ENCODE data around the gene PGS1. TPM values are rescaled to one million over a fixed set of nuclear protein-coding genes. Genes with fewer than 3 reads are reported as not detected.

The PGS1 gene
- total and polyA plus RNA-seq, 2 of the 8 experiments (the other 6 are each of a cell fraction or from before 2014, with no cell fraction given): 46.7 to 60.0 TPM

DNA sequence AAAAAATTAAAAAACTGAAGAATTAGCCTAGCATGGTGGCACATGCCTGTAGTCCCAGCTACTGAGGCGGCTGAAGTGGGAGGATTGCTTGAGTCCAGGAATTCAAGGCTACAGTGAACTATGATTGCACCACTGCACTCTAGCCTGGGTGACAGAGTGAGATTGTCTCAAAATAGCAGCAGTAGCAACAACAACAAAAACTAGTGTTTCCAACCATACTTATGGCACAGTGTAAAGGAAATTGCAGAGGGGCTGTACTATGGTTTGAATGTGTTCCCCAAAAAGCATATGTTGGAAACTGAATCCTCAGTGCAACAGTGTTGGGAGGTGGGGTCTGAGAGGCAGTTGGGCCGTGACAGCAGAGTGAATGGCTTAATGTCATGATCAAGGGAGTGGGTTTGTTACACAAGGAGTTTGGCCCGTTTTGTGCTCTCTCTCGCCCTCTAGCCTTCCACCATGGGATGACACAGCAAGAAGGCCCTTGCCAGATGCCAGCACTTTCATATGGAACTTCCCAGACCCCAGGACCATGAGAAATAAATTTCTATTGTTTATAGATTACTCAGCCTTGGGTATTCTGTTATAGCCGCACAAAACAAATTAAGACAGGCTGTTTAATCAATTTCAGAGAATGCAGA lies 70.0 kb downstream of the PGS1 start:
- Histone ChIP-seq H3K27me3 (replicated peaks in 1 of 4; ENCODE audit: control insufficient read depth in 3 of 4, extremely low read depth in 1 of 4, insufficient read depth in 3 of 4, low read length in 3 of 4) (no peaks in the 10 kb centered on the region), H2BK15ac (ENCODE audit: low read length) (no peak overlapping the region), H3K14ac (ENCODE audit: insufficient read length) (no peak overlapping the region), H2AFZ (ENCODE audit: low read length) (no peak overlapping the region), H3K4me3 (ENCODE audit: extremely low read depth in 1 of 4, insufficient read depth in 2 of 4, low read depth in 3 of 4, low read length in 4 of 4) (no peak overlapping the region), H4K20me1 (replicated peaks in 1 of 2; ENCODE audit: control insufficient read depth in 1 of 2, insufficient read depth in 2 of 2, low read length in 2 of 2) (no peaks in the 10 kb centered on the region), H2BK12ac (ENCODE audit: low read depth, low read length) (no peak overlapping the region), H4K8ac (ENCODE audit: extremely low read depth, insufficient read depth, low read length) (no peak overlapping the region), H3K23me2 (ENCODE audit: low read depth, low read length) (no peaks in the 10 kb centered on the region), H3K23ac (ENCODE audit: insufficient read length) (no peak overlapping the region), H2BK20ac (ENCODE audit: low read length) (0 out of 2 replicates have a peak overlapping the region, but pooled peaks have one; percentile 27), H3K9ac (replicated peaks in 1 of 4; ENCODE audit: extremely low read depth in 1 of 4, low read depth in 3 of 4, low read length in 3 of 4) (no peak overlapping the region), H3K56ac (replicated peaks; ENCODE audit: insufficient read length, low read depth, low read length) (no peak overlapping the region), H3K79me2 (ENCODE audit: control insufficient read depth in 1 of 2, insufficient read depth in 2 of 2, low read length in 2 of 2) (no peaks in the 10 kb centered on the region), H3K4ac (replicated peaks; ENCODE audit: insufficient read length, low read depth, low read length) (no peak overlapping the region), H3K36me3 (ENCODE audit: control insufficient read depth in 2 of 4, insufficient read depth in 4 of 4, low read length in 3 of 4) (no peaks in the 10 kb centered on the region), H2AK5ac (ENCODE audit: low read depth, low read length) (no peak overlapping the region), H4K91ac (replicated peaks; ENCODE audit: insufficient read length, low read length) (no peak overlapping the region), H3K79me1 (ENCODE audit: low read depth, low read length) (no peaks in the 10 kb centered on the region), H2BK5ac (ENCODE audit: low read depth, low read length) (no peak overlapping the region), H4K5ac (ENCODE audit: insufficient read length, low read depth, low read length) (no peak overlapping the region), H3K18ac (ENCODE audit: extremely low read depth, low read length) (no peak overlapping the region), H3K9me3 (ENCODE audit: insufficient read depth in 2 of 2, low read depth in 1 of 2, low read length in 1 of 2) (no peaks in the 10 kb centered on the region), H3K4me2 (ENCODE audit: insufficient read depth in 1 of 2, low read depth in 2 of 2, low read length in 2 of 2) (no peak overlapping the region), H3K27ac (ENCODE audit: low read depth, low read length) (no peak overlapping the region), H2BK120ac (replicated peaks; ENCODE audit: low read depth, low read length) (no peak overlapping the region), H3K4me1 (replicated peaks in 1 of 4; ENCODE audit: control insufficient read depth in 3 of 4, insufficient read depth in 4 of 4, low read length in 3 of 4) (no peaks in the 10 kb centered on the region; a peak in 2 of 7 replicates)
- ChIA-PET POLR2A (ENCODE audit: partially characterized antibody) (interaction anchor here (0.6 kb wide), 1 partner anchor 10 kb away, joined by 3 read pairs; no protein-coding TSS in a partner anchor), CTCF (ENCODE audit: partially characterized antibody) (interaction anchor here (0.5 to 3.1 kb wide), 6 partner anchors 10 to 66 kb away, joined by 3 to 8 read pairs (median 3); no protein-coding TSS in a partner anchor)
- DNase-seq (ENCODE audit: low read depth in 1 of 2, low spot score in 2 of 2): no peak
- no peak for TF ChIP-seq SP4 (IDR thresholded peaks at IDR 0.05; ENCODE audit: low read length)
- TF ChIP-seq, protein P1, sequence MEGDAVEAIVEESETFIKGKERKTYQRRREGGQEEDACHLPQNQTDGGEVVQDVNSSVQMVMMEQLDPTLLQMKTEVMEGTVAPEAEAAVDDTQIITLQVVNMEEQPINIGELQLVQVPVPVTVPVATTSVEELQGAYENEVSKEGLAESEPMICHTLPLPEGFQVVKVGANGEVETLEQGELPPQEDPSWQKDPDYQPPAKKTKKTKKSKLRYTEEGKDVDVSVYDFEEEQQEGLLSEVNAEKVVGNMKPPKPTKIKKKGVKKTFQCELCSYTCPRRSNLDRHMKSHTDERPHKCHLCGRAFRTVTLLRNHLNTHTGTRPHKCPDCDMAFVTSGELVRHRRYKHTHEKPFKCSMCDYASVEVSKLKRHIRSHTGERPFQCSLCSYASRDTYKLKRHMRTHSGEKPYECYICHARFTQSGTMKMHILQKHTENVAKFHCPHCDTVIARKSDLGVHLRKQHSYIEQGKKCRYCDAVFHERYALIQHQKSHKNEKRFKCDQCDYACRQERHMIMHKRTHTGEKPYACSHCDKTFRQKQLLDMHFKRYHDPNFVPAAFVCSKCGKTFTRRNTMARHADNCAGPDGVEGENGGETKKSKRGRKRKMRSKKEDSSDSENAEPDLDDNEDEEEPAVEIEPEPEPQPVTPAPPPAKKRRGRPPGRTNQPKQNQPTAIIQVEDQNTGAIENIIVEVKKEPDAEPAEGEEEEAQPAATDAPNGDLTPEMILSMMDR (IDR thresholded peaks at IDR 0.05; ENCODE audit: control extremely low read depth in 1 of 3, insufficient read depth in 1 of 3, low read depth in 1 of 3, low read length in 3 of 3): peak; percentile 24 to 55 (median 25); a peak in 2 of 4 replicates
- FAIRE-seq: peak; percentile 50
- 75% methylated on average over 5 of the region's 5 CpGs; no CpG with 5 or more reads in 1 of the 2 experiments for WGBS, 2 experiments (ENCODE audit: extremely low coverage in 1 of 2, insufficient coverage in 1 of 2, insufficient read length in 1 of 2, insufficient replicate concordance in 2 of 2, low coverage in 1 of 2, low lambda C conversion rate in 2 of 2, missing lambda C conversion rate in 1 of 2)
